ENCODE results near the gene SYK.

SYK gene

GRCh38 chr9:90857091-90857490, 55.5 kb downstream of the SYK start:
- H3K27ac ChIP-seq = no peak overlapping the region
- no peak for TF ChIP-seq ZFX (IDR thresholded peaks at IDR 0.05; ENCODE audit: borderline replicate concordance)
- no peak for TF ChIP-seq CTCF (IDR thresholded peaks at IDR 0.05)

GRCh38 chr9:90857855-90858254, 56.2 kb downstream of the SYK start:
- TF ChIP-seq ZFX (IDR thresholded peaks at IDR 0.05; ENCODE audit: borderline replicate concordance) = no peak
- no peak for TF ChIP-seq CTCF (IDR thresholded peaks at IDR 0.05)
- no peak overlapping the region for H3K27ac ChIP-seq

GRCh38 chr9:90858457-90858901, 56.9 kb downstream of the SYK start:
- no peak for TF ChIP-seq ZFX (IDR thresholded peaks at IDR 0.05; ENCODE audit: borderline replicate concordance)
- TF ChIP-seq CTCF (IDR thresholded peaks at IDR 0.05) = no peak

GRCh38 chr9:90860382-90860781, 58.8 kb downstream of the SYK start:
- TF ChIP-seq CTCF (IDR thresholded peaks at IDR 0.05) (no peak), ZFX (IDR thresholded peaks at IDR 0.05; ENCODE audit: borderline replicate concordance) (no peak)
- no peak overlapping the region for H3K27ac ChIP-seq

More at GRCh38 chr9:90858457-90858901, 56.9 kb downstream of the SYK start:
- no peak overlapping the region for H3K27ac ChIP-seq

- TF ChIP-seq ZFX (IDR thresholded peaks at IDR 0.05; ENCODE audit: borderline replicate concordance) = no peak
- TF ChIP-seq CTCF (IDR thresholded peaks at IDR 0.05) = no peak
- no peak overlapping the region for H3K27ac ChIP-seq
Measured at GRCh38 chr9:90860826-90861225, 59.2 kb downstream of the SYK start.

GRCh38 chr9:90861380-90861779, 59.8 kb downstream of the SYK start:
- H3K27ac ChIP-seq = no peak overlapping the region
- TF ChIP-seq CTCF (IDR thresholded peaks at IDR 0.05) = no peak
- no peak for TF ChIP-seq ZFX (IDR thresholded peaks at IDR 0.05; ENCODE audit: borderline replicate concordance)

GRCh38 chr9:90861826-90862740, 60.5 kb downstream of the SYK start:
- no peak overlapping the region for H3K27ac ChIP-seq
- TF ChIP-seq ZFX (IDR thresholded peaks at IDR 0.05; ENCODE audit: borderline replicate concordance) (no peak), CTCF (IDR thresholded peaks at IDR 0.05) (no peak)
